ENCODE data around the gene SNAPC2. TPM values are rescaled to one million over a fixed set of nuclear protein-coding genes. Genes with fewer than 3 reads are reported as not detected.
"Not testable (repeated sequence)": the region's sequence is repeated elsewhere in the genome, so short reads cannot be mapped to it uniquely, and the experiment has no call there.

Gene SNAPC2
- total RNA-seq, 1 donor from 2014 or later = 7.9 TPM

DNA sequence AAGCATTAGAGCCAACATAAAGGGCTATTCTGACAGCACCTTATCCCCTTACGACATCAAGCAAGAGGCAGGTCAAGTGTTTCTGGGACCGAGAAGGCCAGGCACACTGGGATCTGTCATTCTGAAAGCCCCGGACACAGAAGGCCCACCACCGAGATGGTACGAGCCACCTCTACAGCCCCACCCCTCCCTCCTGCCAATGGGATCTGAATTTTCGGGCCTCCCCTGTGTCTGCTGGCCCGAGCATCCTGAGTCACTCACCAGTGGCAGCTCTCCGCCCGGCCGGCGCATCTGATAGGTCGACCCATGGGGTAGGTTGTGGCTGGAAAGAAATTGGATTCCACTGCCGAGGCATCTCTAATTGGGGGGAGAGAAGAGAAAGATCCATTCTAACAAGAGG lies 20.7 kb downstream of the SNAPC2 start:
- no peak for ATAC-seq

DNA sequence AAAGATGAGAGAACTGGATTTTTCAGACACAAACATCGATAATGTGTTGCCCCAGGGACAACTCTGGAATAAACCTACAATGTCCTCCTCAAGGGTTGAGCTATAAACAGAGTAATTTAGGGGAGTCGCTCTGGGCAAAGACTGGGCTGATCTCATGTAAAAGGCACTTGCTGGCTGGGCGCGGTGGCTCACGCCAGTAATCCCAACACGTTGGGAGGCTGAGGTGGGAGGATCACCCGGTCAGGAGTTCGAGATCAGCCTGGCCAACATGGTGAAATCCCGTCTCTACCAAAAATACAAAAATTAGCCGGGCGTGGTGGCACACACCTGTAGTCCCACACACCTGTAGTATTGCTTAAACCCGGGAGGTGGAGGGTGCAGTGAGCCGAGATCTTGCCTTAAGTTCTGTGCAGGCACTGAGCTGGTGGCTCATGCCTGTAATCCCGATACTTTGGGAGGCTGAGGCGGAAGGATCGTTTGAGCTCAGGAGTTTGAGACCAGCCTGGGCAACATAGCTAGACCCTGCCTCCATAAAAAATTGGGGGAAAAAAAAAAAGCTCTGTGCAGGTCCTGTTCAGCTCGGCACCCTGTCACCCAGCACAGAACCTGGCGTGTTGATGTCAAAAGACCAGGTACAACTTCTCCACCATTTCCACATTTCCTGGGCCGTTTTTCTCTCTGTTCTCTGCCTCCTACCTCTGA lies 21.9 kb downstream of the SNAPC2 start:
- ATAC-seq = no peak

- no peak for ATAC-seq
These were observed 22.9 kb downstream of the SNAPC2 start for GRCh38 chr19:7942981-7943443.

DNA sequence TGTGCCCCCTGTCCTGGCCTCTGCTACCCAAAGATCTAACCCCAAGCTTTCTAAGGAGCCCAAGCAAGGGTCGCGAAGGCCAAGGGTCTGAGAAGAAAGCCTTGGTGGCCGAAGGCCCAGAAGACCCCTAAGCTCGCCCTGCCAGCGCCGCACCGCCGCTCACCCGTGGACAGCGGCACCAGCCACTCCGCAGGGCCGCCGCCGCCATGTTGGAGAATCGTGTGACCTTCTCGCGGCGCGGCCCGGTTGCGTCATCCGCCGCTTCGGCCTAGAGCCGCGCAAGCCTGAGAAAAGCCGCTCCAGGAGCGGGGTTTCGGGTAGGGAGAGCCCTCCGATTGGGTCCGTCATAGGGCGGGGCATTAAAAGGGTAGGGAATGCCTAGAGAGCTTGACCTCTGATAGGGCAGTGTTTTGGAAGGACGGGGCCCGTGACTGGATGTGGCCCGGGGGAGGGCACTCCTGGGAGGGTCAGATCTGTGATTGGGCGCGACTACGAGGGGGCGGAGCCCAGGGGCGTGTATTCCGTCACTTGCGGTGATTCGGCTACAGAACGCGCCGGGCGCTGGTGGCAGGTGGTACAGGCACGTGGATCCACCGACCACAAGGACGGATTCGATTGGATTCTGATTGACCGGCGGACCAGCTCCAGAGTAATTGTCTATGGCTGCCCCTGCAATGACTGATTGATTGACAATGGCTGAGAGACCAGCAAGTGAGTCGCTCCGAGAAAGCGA lies 23.5 kb downstream of the SNAPC2 start, which contains the start of gene TIMM44:
TIMM44 (minus strand) TSS at position 223 of the 733 bp plus-strand sequence; CDS start at position 208, 15 bp downstream.
- ATAC-seq = peak; percentile 99

GRCh38 chr19:7944177-7944761 lies 24.1 kb downstream of the SNAPC2 start:
- ATAC-seq = peak; percentile 39

DNA sequence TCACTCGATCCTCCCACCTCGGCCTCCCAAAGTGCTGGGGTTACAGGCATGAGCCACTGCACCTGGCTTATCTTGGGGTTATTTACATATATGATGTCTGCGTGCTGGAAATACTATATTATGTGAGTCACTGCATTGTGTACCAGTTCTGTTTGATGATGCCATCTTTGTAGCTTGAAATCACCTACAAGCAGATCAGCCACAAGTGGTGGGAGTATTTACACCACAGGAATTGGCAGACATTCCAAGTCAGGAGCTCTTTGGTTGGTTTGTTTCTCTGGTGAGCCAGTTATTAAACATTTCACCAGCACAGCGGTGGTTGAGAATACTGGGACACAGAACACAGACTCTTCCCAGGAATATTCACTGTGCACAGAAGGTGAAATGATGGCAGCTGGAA lies 27.8 kb downstream of the SNAPC2 start:
- no peak for ATAC-seq

DNA sequence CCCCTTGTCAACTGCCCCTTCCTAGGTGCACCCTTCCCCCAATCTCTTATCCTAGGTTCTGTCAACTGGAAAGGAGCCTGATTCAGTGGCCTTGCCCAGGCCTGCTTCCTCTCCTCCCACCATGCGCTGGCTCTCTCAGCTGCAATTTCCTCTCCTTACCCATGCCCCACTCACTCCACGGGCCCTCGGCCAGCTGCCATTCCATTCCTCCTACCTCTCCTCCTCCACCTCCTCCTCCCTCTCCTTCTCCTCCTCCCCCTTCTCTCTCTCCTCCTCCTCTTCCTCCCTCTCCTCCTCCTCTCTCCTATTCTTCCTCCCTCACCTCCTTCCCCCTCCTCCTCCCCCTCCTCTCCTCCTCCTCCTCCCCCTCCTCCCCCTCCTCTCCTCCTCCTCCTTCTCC lies 32.9 kb downstream of the SNAPC2 start:
- ATAC-seq = peak; percentile 27

DNA sequence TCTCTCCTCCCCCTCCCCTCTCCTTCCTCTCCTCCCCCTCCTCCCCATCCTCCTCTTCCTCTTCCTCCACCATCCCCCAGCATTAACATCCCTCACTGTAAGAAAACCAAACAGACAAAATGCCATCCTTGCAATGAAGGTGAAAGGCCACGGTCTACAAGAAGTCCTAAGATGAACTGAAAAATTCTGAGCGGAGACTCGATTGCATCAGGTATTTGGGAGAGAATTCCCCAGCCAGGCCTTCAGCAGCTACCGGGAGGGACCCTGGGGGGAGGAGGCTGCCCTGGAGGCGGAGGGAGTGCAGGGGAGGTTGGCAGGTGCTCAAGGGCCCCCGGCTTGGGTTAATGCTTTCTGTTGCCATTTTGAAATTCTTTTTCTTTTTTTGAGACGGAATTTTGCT lies 33.4 kb downstream of the SNAPC2 start:
- ATAC-seq = no peak

- ATAC-seq = peak; percentile 27
These were observed 35.6 kb downstream of the SNAPC2 start for GRCh38 chr19:7955696-7956095.

GRCh38 chr19:7959211-7959610 lies 39.1 kb downstream of the SNAPC2 start:
- ATAC-seq = no peak

- not testable (repeated sequence) for ATAC-seq
These were observed 40.9 kb downstream of the SNAPC2 start for GRCh38 chr19:7961082-7961481.

- ATAC-seq = no peak
These were observed 41.9 kb downstream of the SNAPC2 start for GRCh38 chr19:7961920-7962626.

- no peak for ATAC-seq
These were observed 42.6 kb downstream of the SNAPC2 start for GRCh38 chr19:7962644-7963268.

- ATAC-seq = no peak
These were observed 43.4 kb downstream of the SNAPC2 start for GRCh38 chr19:7963566-7963965.

DNA sequence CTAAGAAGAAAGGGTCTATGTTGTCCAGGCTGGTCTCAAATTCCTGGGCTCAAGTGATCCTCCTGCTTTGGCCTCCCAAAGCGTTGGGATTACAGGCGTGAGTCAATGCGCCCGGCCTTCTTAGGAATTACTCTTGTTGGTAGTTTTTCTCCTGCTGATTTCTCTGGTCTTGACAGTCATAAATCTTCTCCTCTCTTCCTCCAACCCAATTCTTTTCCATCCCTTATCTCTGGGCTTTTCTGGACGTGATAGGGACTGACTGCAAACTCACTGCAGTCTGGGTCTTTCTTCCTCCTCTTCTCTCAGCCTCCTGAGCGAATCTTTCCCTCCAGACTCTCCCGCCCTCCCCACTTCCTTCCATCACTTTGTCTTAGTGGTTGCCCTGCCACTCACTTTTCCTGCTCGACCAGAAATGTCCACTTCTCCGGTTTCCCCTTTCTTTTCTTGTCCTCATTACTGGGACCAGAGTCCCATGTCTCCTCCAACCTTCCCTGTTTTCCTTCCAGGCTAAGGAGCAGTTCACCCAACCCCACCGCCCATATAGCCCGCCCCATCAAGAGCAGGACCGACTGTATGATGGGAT lies 45.2 kb downstream of the SNAPC2 start:
- no peak for ATAC-seq

DNA sequence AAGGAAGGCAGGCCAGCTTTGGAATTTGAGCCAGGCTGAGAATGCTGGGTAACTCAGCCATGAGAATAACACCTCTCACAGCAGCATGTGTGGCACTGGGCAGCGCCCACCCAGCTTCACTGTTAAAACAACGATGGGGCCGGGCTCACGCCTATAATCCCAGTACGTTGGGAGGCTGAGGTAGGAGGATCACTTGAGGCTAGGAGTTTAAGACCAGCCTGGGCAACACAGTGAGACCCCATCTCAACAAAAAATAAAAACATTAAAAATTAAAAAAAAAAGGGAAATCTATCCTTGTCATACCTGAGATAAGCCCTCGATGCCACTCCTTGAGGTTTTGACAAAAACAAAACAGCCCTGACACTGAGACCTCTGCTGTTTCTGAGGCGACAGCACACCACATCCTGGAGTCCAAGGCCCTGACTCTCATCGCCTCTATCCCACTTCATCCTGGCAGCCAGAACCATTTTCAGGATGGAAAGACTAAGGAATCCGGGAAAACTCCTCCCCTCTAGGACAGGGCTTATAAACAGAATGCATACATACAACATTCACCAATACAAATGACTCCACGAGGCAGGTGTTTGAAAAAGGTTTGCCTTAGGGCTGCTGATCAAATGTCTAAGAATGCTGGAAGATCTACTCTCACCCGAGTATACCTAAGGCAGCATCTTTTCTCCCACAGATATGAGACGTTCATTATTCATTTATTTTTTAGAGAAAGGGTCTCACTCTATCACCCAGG lies 46.0 kb downstream of the SNAPC2 start:
- ATAC-seq = no peak

GRCh38 chr19:7968008-7968795 lies 48.1 kb downstream of the SNAPC2 start:
- ATAC-seq = no peak

DNA sequence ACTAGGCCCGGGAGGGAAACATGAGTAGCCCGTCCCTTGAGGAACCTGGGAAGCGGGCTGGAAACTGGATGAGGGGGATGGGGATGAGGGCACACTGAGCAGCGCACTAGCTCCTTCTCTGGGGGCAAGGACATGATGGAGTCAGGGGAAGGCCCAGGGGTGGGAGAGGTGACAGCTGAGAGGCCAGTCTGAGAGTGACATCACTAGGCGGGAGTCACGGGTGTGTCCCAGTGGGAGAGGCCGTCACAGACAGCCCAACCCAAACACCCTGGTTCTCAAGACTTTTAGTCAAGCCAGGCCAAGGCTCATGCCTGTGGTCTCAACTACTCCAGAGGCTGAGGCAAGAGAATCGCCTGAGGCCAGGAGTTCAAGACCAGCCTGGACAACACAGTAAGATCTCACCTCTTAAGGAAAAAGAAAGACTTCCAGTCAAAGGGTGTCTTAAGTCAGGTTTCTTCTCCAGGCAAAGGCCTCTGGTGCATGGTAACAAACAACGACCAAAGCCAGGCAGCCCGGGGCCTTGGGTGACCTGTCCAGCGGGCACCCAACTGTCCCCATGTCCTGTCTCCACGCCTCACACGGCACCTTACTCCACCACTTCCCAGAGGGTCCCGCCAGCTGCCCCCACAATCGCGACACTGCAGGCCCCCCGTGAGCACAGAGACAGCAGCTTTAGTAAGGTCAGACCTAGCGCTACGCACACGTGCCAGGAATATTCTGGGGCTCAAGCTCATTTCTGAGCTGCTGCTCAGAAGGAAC lies 48.8 kb downstream of the SNAPC2 start:
- peak; percentile 66 for ATAC-seq

DNA sequence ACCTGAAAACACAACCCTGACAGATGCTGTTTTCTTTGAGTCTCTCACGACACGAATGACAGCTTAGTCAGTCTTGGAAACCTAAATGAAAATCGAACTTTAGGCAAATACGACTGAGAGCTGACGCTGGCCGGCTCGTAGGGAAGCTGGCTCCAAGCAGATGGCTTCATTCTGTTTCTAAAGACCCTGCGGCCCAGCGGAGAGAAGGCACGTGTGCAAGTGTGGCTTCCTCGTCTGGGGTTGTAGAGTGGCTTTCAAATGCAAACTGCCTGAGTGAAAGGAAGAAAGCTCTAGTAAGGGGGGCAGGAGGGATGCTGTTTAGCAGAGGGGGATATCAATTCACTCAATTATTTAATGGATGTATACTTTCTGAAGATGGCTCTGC lies 49.4 kb downstream of the SNAPC2 start:
- no peak for ATAC-seq
